ENCODE results near the gene RTN4R. TPM values are rescaled to one million over a fixed set of nuclear protein-coding genes. Genes with fewer than 3 reads are reported as not detected.
"Not testable (repeated sequence)": the region's sequence is repeated elsewhere in the genome, so short reads cannot be mapped to it uniquely, and the experiment has no call there.

Gene RTN4R
- total RNA-seq, 1 experiment from 2014 or later: 12.2 TPM

DNA sequence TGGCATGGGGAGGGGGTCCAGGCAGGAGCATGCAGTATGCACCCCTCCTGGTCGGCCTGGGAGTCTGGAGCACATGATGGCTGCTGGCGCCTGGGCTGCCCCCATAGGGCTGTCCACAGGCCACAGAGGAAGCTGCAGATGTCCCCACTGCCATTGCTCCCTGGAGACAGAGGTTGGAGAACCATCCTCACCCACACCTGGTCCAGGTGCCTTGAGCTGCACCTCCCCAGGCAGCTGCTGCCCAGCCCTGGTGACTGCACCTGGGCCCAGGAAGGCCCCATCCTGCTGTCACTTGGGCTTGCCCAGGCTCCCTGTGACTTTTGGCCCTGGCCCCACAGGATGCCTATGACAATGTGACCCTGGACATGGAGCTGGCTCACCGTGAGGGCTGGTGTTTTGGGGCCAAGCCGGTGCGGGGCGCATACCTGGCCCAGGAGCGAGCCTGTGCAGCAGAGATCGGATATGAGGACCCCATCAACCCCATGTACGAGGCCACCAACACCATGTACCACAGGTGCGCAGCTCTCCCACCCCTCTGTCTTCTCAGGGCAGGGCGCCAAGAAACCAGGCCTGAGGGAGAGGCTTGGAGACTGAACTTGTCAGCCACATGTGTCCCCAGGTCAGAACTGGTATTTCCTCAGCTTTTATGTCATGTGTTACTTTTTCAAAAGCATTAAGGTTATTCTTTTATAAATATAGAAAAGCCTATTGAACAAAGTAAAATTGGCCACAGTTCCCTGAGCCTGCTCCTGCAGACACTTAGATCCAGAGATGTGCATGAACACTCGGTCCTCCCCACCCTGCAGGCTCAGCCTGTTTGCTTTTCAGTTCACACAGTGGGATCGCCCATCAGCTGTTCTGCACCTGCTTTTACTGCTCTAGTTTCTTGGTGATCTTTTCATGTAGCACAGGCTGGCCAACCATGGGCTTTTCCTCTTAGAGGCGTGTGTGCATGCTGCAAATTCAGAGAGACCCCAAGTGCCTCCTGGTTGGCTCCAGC lies 39.6 kb upstream of the RTN4R start:
- BruUV-seq (replicated peaks); intact Hi-C loops (cut with micrococcal nuclease): not testable (repeated sequence)

GRCh38 chr22:20306646-20307447 lies 38.7 kb upstream of the RTN4R start:
- DNase-seq; H3F3A ChIP-seq (ENCODE audit: low read length, unreplicated experiment); H3K9me2 ChIP-seq (replicated peaks; ENCODE audit: low read length); H3K9me3 ChIP-seq (ENCODE audit: low read length); H4K20me1 ChIP-seq (ENCODE audit: low read length); H3K36me3 ChIP-seq (ENCODE audit: low read depth, low read length); intact Hi-C loops (cut with micrococcal nuclease); POLR2A ChIA-PET (ENCODE audit: unreplicated experiment); H3K4me2 ChIP-seq (ENCODE audit: low read length); H2AFZ ChIP-seq (ENCODE audit: low read length); H3K27me3 ChIP-seq (ENCODE audit: low read length); H3K79me2 ChIP-seq (ENCODE audit: low read length); H3K27ac ChIP-seq (ENCODE audit: low read length); CTCF ChIA-PET; BruUV-seq (replicated peaks); H3K9ac ChIP-seq (ENCODE audit: low read length); H3K4me1 ChIP-seq (ENCODE audit: insufficient read depth, low read length); ATAC-seq; H3K4me3 ChIP-seq (ENCODE audit: low read length): not testable (repeated sequence)

More for the DNA sequence above, 39.6 kb upstream of the RTN4R start:
- H3K4me1 ChIP-seq (ENCODE audit: insufficient read depth, low read length); CTCF ChIA-PET; ATAC-seq; H3K9ac ChIP-seq (ENCODE audit: low read length); H3K27me3 ChIP-seq (ENCODE audit: low read length); H3F3A ChIP-seq (ENCODE audit: low read length, unreplicated experiment); H3K4me2 ChIP-seq (ENCODE audit: low read length); POLR2A ChIA-PET (ENCODE audit: unreplicated experiment); H3K9me2 ChIP-seq (replicated peaks; ENCODE audit: low read length); H3K27ac ChIP-seq (ENCODE audit: low read length); H4K20me1 ChIP-seq (ENCODE audit: low read length); DNase-seq; H3K4me3 ChIP-seq (ENCODE audit: low read length); H2AFZ ChIP-seq (ENCODE audit: low read length); H3K79me2 ChIP-seq (ENCODE audit: low read length); H3K36me3 ChIP-seq (ENCODE audit: low read depth, low read length); H3K9me3 ChIP-seq (ENCODE audit: low read length): not testable (repeated sequence)

DNA sequence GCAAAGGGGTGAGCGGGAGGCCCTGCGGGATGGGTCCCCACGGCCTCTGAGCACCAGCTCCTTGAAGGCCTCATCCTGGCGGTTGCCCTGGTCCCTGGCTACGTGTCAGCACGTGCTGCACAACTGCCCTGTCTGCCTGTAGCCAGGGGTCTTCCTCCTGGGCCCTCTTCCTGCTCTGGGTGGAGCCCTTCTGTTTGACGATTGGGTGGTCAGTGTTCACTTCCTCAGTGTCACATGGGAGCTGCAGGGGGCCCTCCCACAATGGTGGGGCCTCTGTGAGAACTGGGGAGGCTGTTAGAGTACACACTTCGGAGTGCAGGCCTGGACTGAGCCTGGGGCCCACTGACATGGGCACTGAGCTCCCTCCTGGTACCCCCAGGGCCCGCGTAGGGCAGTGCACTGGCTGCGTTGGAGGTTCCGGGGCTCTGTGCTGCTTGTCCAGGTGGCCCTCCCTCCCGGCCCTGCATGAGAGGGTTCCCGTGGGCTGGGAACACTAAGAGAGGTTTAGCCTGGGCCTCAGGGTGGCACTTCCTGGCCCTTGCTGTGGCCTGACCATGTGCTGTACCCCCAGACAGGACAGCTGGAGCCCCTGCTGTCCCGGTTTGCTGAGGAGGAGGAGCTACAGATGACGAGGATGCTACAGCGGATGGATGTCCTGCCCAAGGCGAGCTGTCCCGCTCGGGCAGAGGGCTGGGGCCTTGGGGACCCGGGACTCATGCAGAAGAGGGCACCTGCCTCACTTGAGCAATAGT lies 38.0 kb upstream of the RTN4R start:
- H3K4me3 ChIP-seq (ENCODE audit: low read length): no peak overlapping the region
- BruUV-seq (replicated peaks): no TSS peak
- POLR2A ChIA-PET (ENCODE audit: unreplicated experiment): no interaction called here
- no peaks in the 10 kb centered on the region for H4K20me1 ChIP-seq (ENCODE audit: low read length)
- no peaks in the 10 kb centered on the region for H3K4me1 ChIP-seq (ENCODE audit: insufficient read depth, low read length)
- CTCF ChIA-PET: interaction anchor here (0.6 kb wide), 1 partner anchor 437 kb away, joined by 3 read pairs; no protein-coding TSS in a partner anchor
- ATAC-seq (no peak), DNase-seq (no peak)
- H3K4me2 ChIP-seq (ENCODE audit: low read length): no peak overlapping the region
- no peak overlapping the region for H2AFZ ChIP-seq (ENCODE audit: low read length)
- H3K27me3 ChIP-seq (ENCODE audit: low read length): no peaks in the 10 kb centered on the region
- no peaks in the 10 kb centered on the region for H3F3A ChIP-seq (ENCODE audit: low read length, unreplicated experiment)
- intact Hi-C loops (cut with micrococcal nuclease): no loop called here
- H3K27ac ChIP-seq (ENCODE audit: low read length): no peak overlapping the region
- no peaks in the 10 kb centered on the region for H3K9me2 ChIP-seq (replicated peaks; ENCODE audit: low read length)
- H3K36me3 ChIP-seq (ENCODE audit: low read depth, low read length): no peaks in the 10 kb centered on the region
- no peaks in the 10 kb centered on the region for H3K9me3 ChIP-seq (ENCODE audit: low read length)
- TF ChIP-seq, protein P1, sequence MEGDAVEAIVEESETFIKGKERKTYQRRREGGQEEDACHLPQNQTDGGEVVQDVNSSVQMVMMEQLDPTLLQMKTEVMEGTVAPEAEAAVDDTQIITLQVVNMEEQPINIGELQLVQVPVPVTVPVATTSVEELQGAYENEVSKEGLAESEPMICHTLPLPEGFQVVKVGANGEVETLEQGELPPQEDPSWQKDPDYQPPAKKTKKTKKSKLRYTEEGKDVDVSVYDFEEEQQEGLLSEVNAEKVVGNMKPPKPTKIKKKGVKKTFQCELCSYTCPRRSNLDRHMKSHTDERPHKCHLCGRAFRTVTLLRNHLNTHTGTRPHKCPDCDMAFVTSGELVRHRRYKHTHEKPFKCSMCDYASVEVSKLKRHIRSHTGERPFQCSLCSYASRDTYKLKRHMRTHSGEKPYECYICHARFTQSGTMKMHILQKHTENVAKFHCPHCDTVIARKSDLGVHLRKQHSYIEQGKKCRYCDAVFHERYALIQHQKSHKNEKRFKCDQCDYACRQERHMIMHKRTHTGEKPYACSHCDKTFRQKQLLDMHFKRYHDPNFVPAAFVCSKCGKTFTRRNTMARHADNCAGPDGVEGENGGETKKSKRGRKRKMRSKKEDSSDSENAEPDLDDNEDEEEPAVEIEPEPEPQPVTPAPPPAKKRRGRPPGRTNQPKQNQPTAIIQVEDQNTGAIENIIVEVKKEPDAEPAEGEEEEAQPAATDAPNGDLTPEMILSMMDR (conservative IDR thresholded peaks at IDR 0.05; ENCODE audit: low read depth, low read length): no peak
- TF ChIP-seq EZH2phosphoT487 (IDR thresholded peaks at IDR 0.05; ENCODE audit: borderline replicate concordance, low read length) (no peak), EZH2 (IDR thresholded peaks at IDR 0.05; ENCODE audit: low read length, unreplicated experiment) (no peak)
- H3K9ac ChIP-seq (ENCODE audit: low read length): no peak overlapping the region
- H3K79me2 ChIP-seq (ENCODE audit: low read length): no peaks in the 10 kb centered on the region

- H3K4me1 ChIP-seq (ENCODE audit: insufficient read depth, low read length); ATAC-seq; H3K36me3 ChIP-seq (ENCODE audit: low read depth, low read length); H3K27ac ChIP-seq (ENCODE audit: low read length); H3F3A ChIP-seq (ENCODE audit: low read length, unreplicated experiment); H3K4me3 ChIP-seq (ENCODE audit: low read length); H3K9ac ChIP-seq (ENCODE audit: low read length); BruUV-seq (replicated peaks); H2AFZ ChIP-seq (ENCODE audit: low read length); H3K27me3 ChIP-seq (ENCODE audit: low read length); DNase-seq; POLR2A ChIA-PET (ENCODE audit: unreplicated experiment); H3K9me3 ChIP-seq (ENCODE audit: low read length); H4K20me1 ChIP-seq (ENCODE audit: low read length); H3K79me2 ChIP-seq (ENCODE audit: low read length); H3K4me2 ChIP-seq (ENCODE audit: low read length); H3K9me2 ChIP-seq (replicated peaks; ENCODE audit: low read length); intact Hi-C loops (cut with micrococcal nuclease): not testable (repeated sequence)
- CTCF ChIA-PET: interaction anchor here (0.6 kb wide), 1 partner anchor 438 kb away, joined by 3 read pairs; no protein-coding TSS in a partner anchor
Measured at GRCh38 chr22:20305230-20305893, 37.2 kb upstream of the RTN4R start.

Measured in PC-3 (cell line).